PC-9 (cell line): ENCODE results near the gene TFDP3. TPM values are rescaled to one million over a fixed set of nuclear protein-coding genes. Genes with fewer than 3 reads are reported as not detected.

Experiments
- BruUV-seq: library from RNA; stranded (reverse); fragments of 400-500 nt; replicated peaks from 2 replicates; lab custom pipeline; 2021; lab: Mats Ljungman, UMichigan
- CTCF ChIA-PET: fragments of 300-600 bp; sonication (Branson Sonifier 250); formaldehyde crosslinking; loops from one replicate; lab custom pipeline; 2022; ENCODE audit warnings: antibody characterized with exemption; lab: Charles Lee
- POLR2A ChIA-PET: fragments of 300-600 bp; sonication (Branson Sonifier 250); formaldehyde crosslinking; loops from one replicate; lab custom pipeline; 2022; ENCODE audit warnings: antibody characterized with exemption; ENCODE audit not compliant: unreplicated experiment; lab: Charles Lee
- DNase-seq, 2 experiments: peaks; one replicate each; pipeline versions ENCODE4 v3.0.0 to v3.0.0-alpha.2; 2015 to 2022; ENCODE audit warnings: mixed read lengths in 1 of 2
- H2AFZ ChIP-seq: fragments of 200-600 bp; sonication (generic); 2 replicates; pipeline ENCODE4 v1.8.1; 2017; ENCODE audit warnings: antibody characterized with exemption
- H3F3A ChIP-seq: fragments of 200-600 bp; sonication (generic); 2 replicates; pipeline ENCODE4 v1.8.1; 2017; ENCODE audit warnings: antibody characterized with exemption, mild to moderate bottlenecking, low read depth; ENCODE audit not compliant: insufficient read depth
- H3K27ac ChIP-seq: fragments of 200-600 bp; sonication (generic); 2 replicates; pipeline ENCODE4 v1.6.1; 2016; ENCODE audit warnings: mixed run types
- H3K27me3 ChIP-seq: fragments of 200-600 bp; sonication (generic); 2 replicates; pipeline ENCODE4 v1.6.1; 2016; ENCODE audit warnings: low read depth, mixed run types; ENCODE audit not compliant: insufficient read depth
- H3K36me3 ChIP-seq: fragments of 200-600 bp; sonication (generic); 2 replicates; pipeline ENCODE4 v1.6.1; 2016; ENCODE audit warnings: low read depth, mixed run types
- H3K4me1 ChIP-seq: fragments of 200-600 bp; sonication (generic); replicated peaks from 2 replicates; pipeline ENCODE4 v1.6.1; 2016; ENCODE audit warnings: mixed run types; ENCODE audit not compliant: insufficient read depth
- H3K4me2 ChIP-seq: fragments of 200-600 bp; sonication (generic); 2 replicates; pipeline ENCODE4 v1.6.1; 2017; ENCODE audit warnings: mixed run types
- H3K4me3 ChIP-seq: fragments of 200-600 bp; sonication (generic); 2 replicates; pipeline ENCODE4 v1.6.1; 2016; ENCODE audit warnings: mixed run types
- H3K79me2 ChIP-seq: fragments of 200-600 bp; sonication (generic); 2 replicates; pipeline ENCODE4 v1.6.1; 2017; ENCODE audit warnings: low read depth, mixed run types
- H3K9me2 ChIP-seq: fragments of 200-600 bp; sonication (generic); 2 replicates; pipeline ENCODE4 v1.8.1; 2017; ENCODE audit warnings: mild to moderate bottlenecking; ENCODE audit not compliant: insufficient read depth
- H3K9me3 ChIP-seq: fragments of 200-600 bp; sonication (generic); 2 replicates; pipeline ENCODE4 v1.8.1; 2016; ENCODE audit warnings: low read depth; ENCODE audit not compliant: insufficient read depth
- H4K20me1 ChIP-seq: fragments of 200-600 bp; sonication (generic); 2 replicates; pipeline ENCODE4 v1.8.1; 2017; ENCODE audit not compliant: insufficient read depth
- CTCF ChIP-seq: fragments of 200-600 bp; sonication (generic); conservative IDR thresholded peaks from 2 replicates; pipeline ENCODE4 v1.6.1; 2017; ENCODE audit warnings: mixed run types, antibody characterized with exemption, mild to moderate bottlenecking, moderate library complexity
- EZH2 ChIP-seq: fragments of 200-600 bp; sonication (generic); IDR thresholded peaks from 2 replicates; pipeline ENCODE4 v1.8.0; 2017; ENCODE audit warnings: antibody characterized with exemption, low read depth
- intact Hi-C: fragments of 100-400 bp; cut with micrococcal nuclease; formaldehyde crosslinking; loops from one replicate; pipeline ENCODE4 v1.10.0; 2022; ENCODE audit not compliant: unreplicated experiment
- total RNA-seq: library from RNA; stranded (reverse); gene quantifications from 2 replicates; pipeline ENCODE4 v1.2.3, GENCODE V29; 2021

Gene TFDP3
- total RNA-seq, 1 experiment from 2014 or later, result not detected

GRCh38 chrX:133214301-133214700 lies 3.9 kb downstream of the TFDP3 start:
- no peak overlapping the region for H3K27ac ChIP-seq
- no peak overlapping the region for H3K4me2 ChIP-seq
- BruUV-seq, result no TSS peak
- no peak for DNase-seq
- no peak overlapping the region for H2AFZ ChIP-seq
- H4K20me1 ChIP-seq, result no peaks in the 10 kb centered on the region
- ChIA-PET CTCF (no interaction called here), POLR2A (no interaction called here)
- intact Hi-C loops, result no loop called here
- H3F3A ChIP-seq, result no peaks in the 10 kb centered on the region
- H3K9me3 ChIP-seq, result no peaks in the 10 kb centered on the region
- H3K9me2 ChIP-seq, result no peaks in the 10 kb centered on the region
- TF ChIP-seq EZH2, result no peak
- TF ChIP-seq CTCF, result no peak
- H3K27me3 ChIP-seq, result no peaks in the 10 kb centered on the region
- H3K79me2 ChIP-seq, result no peaks in the 10 kb centered on the region
- no peaks in the 10 kb centered on the region for H3K36me3 ChIP-seq
- H3K4me1 ChIP-seq, result no peaks in the 10 kb centered on the region
- no peak overlapping the region for H3K4me3 ChIP-seq

GRCh38 chrX:133213117-133213516 lies 5.0 kb downstream of the TFDP3 start:
- H3K36me3 ChIP-seq, result no peaks in the 10 kb centered on the region

GRCh38 chrX:133207751-133208150 lies 10.4 kb downstream of the TFDP3 start:
- no peak for DNase-seq
- no TSS peak for BruUV-seq
- H3K4me3 ChIP-seq, result no peak overlapping the region

More at GRCh38 chrX:133213117-133213516, 5.0 kb downstream of the TFDP3 start:
- no peaks in the 10 kb centered on the region for H4K20me1 ChIP-seq
- intact Hi-C loops, result no loop called here
- no peak overlapping the region for H2AFZ ChIP-seq
- POLR2A ChIA-PET, result no interaction called here
- TF ChIP-seq CTCF, result no peak
- TF ChIP-seq EZH2, result no peak
- no peaks in the 10 kb centered on the region for H3K79me2 ChIP-seq
- H3K9me2 ChIP-seq, result no peaks in the 10 kb centered on the region
- no peak for DNase-seq
- no peaks in the 10 kb centered on the region for H3K27me3 ChIP-seq
- H3F3A ChIP-seq, result no peaks in the 10 kb centered on the region
- H3K27ac ChIP-seq, result no peak overlapping the region
- CTCF ChIA-PET, result interaction anchor here (0.7 kb wide), 1 partner anchor 373 kb away, joined by 3 read pairs; no protein-coding TSS in a partner anchor
- H3K4me1 ChIP-seq, result no peaks in the 10 kb centered on the region
- H3K4me3 ChIP-seq, result no peak overlapping the region
- no peak overlapping the region for H3K4me2 ChIP-seq
- H3K9me3 ChIP-seq, result no peaks in the 10 kb centered on the region
- no TSS peak for BruUV-seq

More at GRCh38 chrX:133207751-133208150, 10.4 kb downstream of the TFDP3 start:
- no peaks in the 10 kb centered on the region for H3K79me2 ChIP-seq
- TF ChIP-seq EZH2 (no peak), CTCF (no peak)
- H3K4me2 ChIP-seq, result no peak overlapping the region
- H3F3A ChIP-seq, result no peaks in the 10 kb centered on the region
- H3K27me3 ChIP-seq, result no peaks in the 10 kb centered on the region
- H3K4me1 ChIP-seq, result no peaks in the 10 kb centered on the region
- CTCF ChIA-PET, result no interaction called here
- no peak overlapping the region for H2AFZ ChIP-seq
- no peaks in the 10 kb centered on the region for H3K9me2 ChIP-seq
- no peak overlapping the region for H3K27ac ChIP-seq
- no peaks in the 10 kb centered on the region for H4K20me1 ChIP-seq
- POLR2A ChIA-PET, result no interaction called here
- intact Hi-C loops, result no loop called here
- no peaks in the 10 kb centered on the region for H3K36me3 ChIP-seq
- H3K9me3 ChIP-seq, result no peaks in the 10 kb centered on the region
